Muscle of arm (tissue), 12 donors: ENCODE results near the gene ERGIC3. TPM values are rescaled to one million over a fixed set of nuclear protein-coding genes. Genes with fewer than 3 reads are reported as not detected.

ENCODE experiments used
- DNase-seq: peaks from one replicate; pipeline ENCODE4 v3.0.0-alpha.2; 2013
- polyA plus RNA-seq, 12 donors: library from polyadenylated mRNA; unstranded; fragments of 120-200 nt; gene quantifications; one replicate each; pipeline ENCODE4 v1.2.1, GENCODE V29; 2013; ENCODE audit not compliant: insufficient read length in 12 of 12

ERGIC3 gene
- polyA plus RNA-seq, 12 donors = 192 to 242 (median 216) TPM; not detected in 1

GRCh38 chr20:35592339-35592974 lies 50.6 kb downstream of the ERGIC3 start:
- DNase-seq = no peak

GRCh38 chr20:35595456-35595855 lies 53.6 kb downstream of the ERGIC3 start:
- DNase-seq = no peak

GRCh38 chr20:35595901-35596300 lies 54.0 kb downstream of the ERGIC3 start:
- DNase-seq = no peak

GRCh38 chr20:35597186-35597585 lies 55.3 kb downstream of the ERGIC3 start:
- no peak for DNase-seq

GRCh38 chr20:35598476-35598875 lies 56.6 kb downstream of the ERGIC3 start:
- no peak for DNase-seq

- no peak for DNase-seq
Observed at GRCh38 chr20:35598899-35599775, 57.3 kb downstream of the ERGIC3 start.

GRCh38 chr20:35599776-35600120 lies 57.9 kb downstream of the ERGIC3 start:
- no peak for DNase-seq

GRCh38 chr20:35600176-35600992 lies 58.5 kb downstream of the ERGIC3 start:
- DNase-seq = no peak

- DNase-seq = peak; percentile 87
Observed at GRCh38 chr20:35600993-35601973, 59.4 kb downstream of the ERGIC3 start.

GRCh38 chr20:35601990-35602389 lies 60.1 kb downstream of the ERGIC3 start:
- DNase-seq = no peak

- no peak for DNase-seq
Observed at GRCh38 chr20:35602851-35603495, 61.1 kb downstream of the ERGIC3 start.

- no peak for DNase-seq
Observed at GRCh38 chr20:35603695-35604448, 62.0 kb downstream of the ERGIC3 start.

- DNase-seq = no peak
Observed at GRCh38 chr20:35604449-35604747, 62.5 kb downstream of the ERGIC3 start.

- DNase-seq = no peak
Observed at GRCh38 chr20:35606127-35606526, 64.2 kb downstream of the ERGIC3 start.

Other genes starting within 250 kb of the ERGIC3 start
- gene FAM83C, start 249.7 kb upstream of the ERGIC3 start, polyA plus RNA-seq = 10 to 100 TPM in 1 of 12 donors, 1 to 10 TPM in 2, not detected in 9; 1.4 to 12.1 (median 4.5) TPM
- 10 to 100 TPM in 11 of 12 donors, not detected in 1; 34.4 to 53.2 (median 48.1) TPM for gene UQCC1, start 130.1 kb upstream of the ERGIC3 start, polyA plus RNA-seq
- under 1 TPM in 9 of 12 donors, not detected in 3; 0.17 to 0.43 (median 0.26) TPM for gene GDF5, start 103.8 kb upstream of the ERGIC3 start, polyA plus RNA-seq
- 10 to 100 TPM in 11 of 12 donors, not detected in 1; 21.0 to 63.1 (median 29.3) TPM for gene CEP250, start 86.5 kb upstream of the ERGIC3 start, polyA plus RNA-seq
- gene C20orf173, start 12.4 kb upstream of the ERGIC3 start, polyA plus RNA-seq = under 1 TPM in 1 of 12 donors, not detected in 11; 0.22 TPM
- gene SPAG4, start 73.8 kb downstream of the ERGIC3 start, polyA plus RNA-seq = 1 to 10 TPM in 9 of 12 donors, under 1 TPM in 1, not detected in 2; 0.52 to 3.1 (median 1.8) TPM
- 100 to 1,000 TPM in 9 of 12 donors, 10 to 100 TPM in 2, not detected in 1; 81.7 to 209 (median 124) TPM for gene CPNE1, start 122.8 kb downstream of the ERGIC3 start, polyA plus RNA-seq
- 100 to 1,000 TPM in 1 of 12 donors, 10 to 100 TPM in 10, not detected in 1; 48.7 to 122 (median 59.5) TPM for gene RBM12, start 122.8 kb downstream of the ERGIC3 start, polyA plus RNA-seq
- 10 to 100 TPM in 11 of 12 donors, not detected in 1; 12.4 to 26.1 (median 14.0) TPM for gene NFS1, start 157.3 kb downstream of the ERGIC3 start, polyA plus RNA-seq
- 10 to 100 TPM in 11 of 12 donors, not detected in 1; 47.7 to 76.2 (median 59.9) TPM for gene ROMO1, start 157.3 kb downstream of the ERGIC3 start, polyA plus RNA-seq
- 100 to 1,000 TPM in 11 of 12 donors, not detected in 1; 221 to 557 (median 292) TPM for gene RBM39, start 200.2 kb downstream of the ERGIC3 start, polyA plus RNA-seq
- gene PHF20, start 229.9 kb downstream of the ERGIC3 start, polyA plus RNA-seq = 10 to 100 TPM in 11 of 12 donors, not detected in 1; 26.6 to 37.0 (median 33.5) TPM